ENCODE data around the gene ZBP1.

The ZBP1 gene

DNA sequence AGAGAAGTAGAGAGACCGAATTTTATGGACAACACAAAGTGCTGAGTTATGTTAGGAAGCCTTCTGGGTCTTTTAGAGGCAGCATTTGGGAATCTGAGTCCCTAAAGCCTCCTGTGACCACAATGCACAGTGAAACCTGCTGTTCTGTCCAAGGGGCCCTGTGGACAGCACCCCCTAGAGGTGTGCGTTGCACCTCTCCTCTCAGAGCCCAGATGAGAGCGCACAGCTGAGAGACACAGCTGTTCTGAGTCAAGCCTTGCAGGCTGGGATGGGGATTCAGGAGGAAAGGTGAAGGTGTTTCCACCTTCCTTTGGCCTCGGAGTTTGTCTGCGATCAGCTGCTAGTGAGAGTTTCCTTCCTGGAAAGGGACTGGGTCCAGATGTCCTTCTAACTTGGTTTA, 46.3 kb downstream of the ZBP1 start:
- H3K27ac ChIP-seq (ENCODE audit: low read depth, low read length), result no peak overlapping the region
- no peaks in the 10 kb centered on the region for H3K36me3 ChIP-seq (ENCODE audit: control insufficient read depth in 5 of 5, insufficient read depth in 5 of 5, low read length in 5 of 5)
- H3K27me3 ChIP-seq (ENCODE audit: control insufficient read depth in 5 of 5, insufficient read depth in 4 of 5, low read length in 5 of 5), result peaks cover 0 to 5% (median 0%) of the 10 kb centered on the region in 5 donors
- no peak overlapping the region for H3K9ac ChIP-seq (ENCODE audit: low read length in 5 of 5)
- peaks cover 0 to 33% (median 21%) of the 10 kb centered on the region in 5 donors for H3K4me1 ChIP-seq (ENCODE audit: control insufficient read depth in 5 of 5, insufficient read depth in 5 of 5, low read length in 5 of 5)
- H3K9me3 ChIP-seq (ENCODE audit: control insufficient read depth in 5 of 5, low read length in 5 of 5), result peaks cover 0 to 3% (median 0%) of the 10 kb centered on the region in 5 donors
- H3K4me3 ChIP-seq (ENCODE audit: low read depth in 1 of 5, low read length in 5 of 5), result no peak overlapping the region

GRCh38 chr20:57573242-57573641, 47.0 kb downstream of the ZBP1 start:
- Histone ChIP-seq H3K27me3 (ENCODE audit: control insufficient read depth in 5 of 5, insufficient read depth in 4 of 5, low read length in 5 of 5) (peaks cover 0 to 10% (median 0%) of the 10 kb centered on the region in 5 donors), H3K9me3 (ENCODE audit: control insufficient read depth in 5 of 5, low read length in 5 of 5) (peaks cover 0 to 3% (median 0%) of the 10 kb centered on the region in 5 donors), H3K4me1 (ENCODE audit: control insufficient read depth in 5 of 5, insufficient read depth in 5 of 5, low read length in 5 of 5) (peaks cover 0 to 29% (median 20%) of the 10 kb centered on the region in 5 donors), H3K27ac (ENCODE audit: low read depth, low read length) (no peak overlapping the region), H3K4me3 (ENCODE audit: low read depth in 1 of 5, low read length in 5 of 5) (no peak overlapping the region), H3K36me3 (ENCODE audit: control insufficient read depth in 5 of 5, insufficient read depth in 5 of 5, low read length in 5 of 5) (no peaks in the 10 kb centered on the region), H3K9ac (ENCODE audit: low read length in 5 of 5) (no peak overlapping the region)

DNA sequence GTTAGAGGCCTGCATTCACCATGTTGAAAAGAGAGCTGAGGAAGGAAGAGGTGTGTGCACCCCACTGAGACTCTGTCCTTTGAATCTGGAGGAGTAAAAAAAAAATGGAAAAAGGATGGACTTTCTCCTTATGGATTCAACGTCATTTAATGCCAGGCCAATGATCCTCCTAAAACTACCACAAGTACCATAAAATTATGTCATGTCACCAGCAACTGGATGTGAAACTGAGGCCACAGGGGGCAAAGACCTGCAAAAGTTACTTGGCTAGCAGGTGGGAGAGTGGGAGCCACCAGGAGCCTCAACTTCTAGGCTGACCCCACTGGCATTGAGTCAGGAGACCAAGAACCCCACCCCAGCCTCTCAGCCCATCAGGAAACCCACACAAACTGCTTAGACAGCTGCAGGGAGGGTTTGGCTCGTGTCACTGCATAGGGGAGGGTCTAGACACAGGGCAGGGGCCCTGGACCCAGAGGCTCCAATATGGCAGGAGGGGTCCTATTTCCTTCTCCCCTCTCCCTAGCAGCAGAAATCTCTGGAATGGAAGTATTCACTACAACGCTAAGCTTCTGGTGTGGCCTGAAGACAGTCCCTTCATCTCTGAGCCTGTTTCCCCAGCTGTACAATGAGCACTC, 48.3 kb downstream of the ZBP1 start:
- H3K27ac ChIP-seq (ENCODE audit: low read depth, low read length), result no peak overlapping the region
- no peaks in the 10 kb centered on the region for H3K36me3 ChIP-seq (ENCODE audit: control insufficient read depth in 5 of 5, insufficient read depth in 5 of 5, low read length in 5 of 5)
- no peak overlapping the region for H3K9ac ChIP-seq (ENCODE audit: low read length in 5 of 5)
- H3K9me3 ChIP-seq (ENCODE audit: control insufficient read depth in 5 of 5, low read length in 5 of 5), result peaks cover 0 to 3% (median 0%) of the 10 kb centered on the region in 5 donors
- peaks cover 0 to 14% (median 3%) of the 10 kb centered on the region in 5 donors for H3K27me3 ChIP-seq (ENCODE audit: control insufficient read depth in 5 of 5, insufficient read depth in 4 of 5, low read length in 5 of 5)
- H3K4me3 ChIP-seq (ENCODE audit: low read depth in 1 of 5, low read length in 5 of 5), result no peak overlapping the region
- peaks cover 0 to 19% (median 10%) of the 10 kb centered on the region in 5 donors for H3K4me1 ChIP-seq (ENCODE audit: control insufficient read depth in 5 of 5, insufficient read depth in 5 of 5, low read length in 5 of 5)

DNA sequence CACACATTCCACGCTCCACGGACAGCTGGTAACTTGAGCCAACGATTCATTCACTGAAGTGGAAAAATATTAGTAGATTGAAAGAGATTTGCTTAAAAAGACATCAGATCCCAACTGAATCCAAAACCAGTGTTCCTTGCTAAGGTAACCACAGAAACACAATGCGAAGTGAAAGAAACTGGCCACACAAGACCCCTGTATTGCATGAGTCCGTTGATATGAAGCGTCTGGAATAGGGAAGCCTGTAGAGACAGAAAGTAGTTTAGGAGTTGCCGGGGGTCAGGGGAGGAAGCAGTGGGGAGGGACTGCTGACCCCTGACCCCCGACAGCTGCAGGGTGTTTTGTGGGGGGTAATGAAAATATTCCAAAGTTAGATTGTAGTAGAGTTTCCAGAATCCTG, 49.3 kb downstream of the ZBP1 start:
- H3K27me3 ChIP-seq (ENCODE audit: control insufficient read depth in 5 of 5, insufficient read depth in 4 of 5, low read length in 5 of 5), result peaks cover 0 to 14% (median 3%) of the 10 kb centered on the region in 5 donors
- no peak overlapping the region for H3K4me3 ChIP-seq (ENCODE audit: low read depth in 1 of 5, low read length in 5 of 5)
- H3K36me3 ChIP-seq (ENCODE audit: control insufficient read depth in 5 of 5, insufficient read depth in 5 of 5, low read length in 5 of 5), result peaks cover 0 to under 1% (median 0%) of the 10 kb centered on the region in 5 donors
- peaks cover 0 to 1% (median 0%) of the 10 kb centered on the region in 5 donors for H3K9me3 ChIP-seq (ENCODE audit: control insufficient read depth in 5 of 5, low read length in 5 of 5)
- H3K9ac ChIP-seq (ENCODE audit: low read length in 5 of 5), result no peak overlapping the region
- H3K4me1 ChIP-seq (ENCODE audit: control insufficient read depth in 5 of 5, insufficient read depth in 5 of 5, low read length in 5 of 5), result peaks cover 0 to 19% (median 15%) of the 10 kb centered on the region in 5 donors
- H3K27ac ChIP-seq (ENCODE audit: low read depth, low read length), result peak overlapping the region; percentile 11

- peaks cover 2 to 24% (median 20%) of the 10 kb centered on the region in 5 donors for H3K4me1 ChIP-seq (ENCODE audit: control insufficient read depth in 5 of 5, insufficient read depth in 5 of 5, low read length in 5 of 5)
- peak overlapping the region; percentile 11 for H3K27ac ChIP-seq (ENCODE audit: low read depth, low read length)
- H3K9me3 ChIP-seq (ENCODE audit: control insufficient read depth in 5 of 5, low read length in 5 of 5), result no peaks in the 10 kb centered on the region
- H3K27me3 ChIP-seq (ENCODE audit: control insufficient read depth in 5 of 5, insufficient read depth in 4 of 5, low read length in 5 of 5), result peaks cover 0 to 14% (median 3%) of the 10 kb centered on the region in 5 donors
- peaks cover 0 to 6% (median 4%) of the 10 kb centered on the region in 5 donors for H3K36me3 ChIP-seq (ENCODE audit: control insufficient read depth in 5 of 5, insufficient read depth in 5 of 5, low read length in 5 of 5)
- H3K4me3 ChIP-seq (ENCODE audit: low read depth in 1 of 5, low read length in 5 of 5), result no peak overlapping the region
- no peak overlapping the region for H3K9ac ChIP-seq (ENCODE audit: low read length in 5 of 5)
Observed at GRCh38 chr20:57570145-57570850, 49.9 kb downstream of the ZBP1 start.

- no peak overlapping the region for H3K27ac ChIP-seq (ENCODE audit: low read depth, low read length)
Observed at GRCh38 chr20:57568960-57569359, 51.3 kb downstream of the ZBP1 start.

DNA sequence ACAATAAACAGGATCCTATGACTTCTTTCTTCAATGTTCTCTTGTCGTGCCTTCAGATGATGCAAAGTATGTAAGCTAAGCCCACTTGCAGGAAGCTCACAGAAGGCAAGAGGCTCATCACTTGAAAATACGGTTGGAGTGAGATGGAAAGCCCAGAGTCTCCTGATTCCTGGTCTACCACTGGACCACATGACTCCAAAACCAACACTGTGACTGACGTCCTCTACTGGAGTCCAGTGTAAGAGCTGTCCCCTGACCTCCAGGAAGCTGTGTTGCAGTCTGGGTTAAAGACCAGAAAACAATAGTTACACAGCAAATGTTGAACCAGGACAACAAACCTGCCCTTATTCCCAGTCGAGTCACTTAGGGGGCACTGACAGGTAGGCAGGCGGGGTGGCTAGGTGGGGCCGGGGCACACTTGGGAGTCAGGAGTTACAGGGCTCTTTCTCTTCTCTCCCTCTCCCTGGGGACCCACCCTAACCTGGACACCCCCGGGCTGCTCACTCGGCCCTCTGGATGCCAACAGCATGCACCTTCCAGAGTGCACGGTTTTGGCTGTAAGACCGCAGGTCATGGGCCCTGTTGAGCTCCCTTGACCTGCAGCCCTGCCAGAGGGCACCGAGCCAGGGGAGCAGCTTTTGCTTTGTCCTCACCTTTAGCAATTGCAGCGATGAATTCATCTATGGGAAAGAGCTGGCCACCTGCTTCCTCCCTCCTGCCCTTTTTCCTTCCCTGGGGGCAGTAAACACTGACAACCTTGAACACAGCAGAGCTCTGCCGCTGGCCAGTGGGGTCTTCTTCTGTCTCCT, 51.9 kb downstream of the ZBP1 start:
- H3K9ac ChIP-seq (ENCODE audit: low read length in 5 of 5), result no peak overlapping the region
- no peak overlapping the region for H3K4me3 ChIP-seq (ENCODE audit: low read depth in 1 of 5, low read length in 5 of 5)
- peak overlapping the region; percentile 30 for H3K27ac ChIP-seq (ENCODE audit: low read depth, low read length)
- peaks cover 0 to 9% (median 3%) of the 10 kb centered on the region in 5 donors for H3K27me3 ChIP-seq (ENCODE audit: control insufficient read depth in 5 of 5, insufficient read depth in 4 of 5, low read length in 5 of 5)
- H3K36me3 ChIP-seq (ENCODE audit: control insufficient read depth in 5 of 5, insufficient read depth in 5 of 5, low read length in 5 of 5), result peaks cover 3 to 22% (median 17%) of the 10 kb centered on the region in 5 donors
- no peaks in the 10 kb centered on the region for H3K9me3 ChIP-seq (ENCODE audit: control insufficient read depth in 5 of 5, low read length in 5 of 5)
- peaks cover 3 to 40% (median 34%) of the 10 kb centered on the region in 5 donors for H3K4me1 ChIP-seq (ENCODE audit: control insufficient read depth in 5 of 5, insufficient read depth in 5 of 5, low read length in 5 of 5)

More at GRCh38 chr20:57568960-57569359, 51.3 kb downstream of the ZBP1 start:
- H3K9me3 ChIP-seq (ENCODE audit: control insufficient read depth in 5 of 5, low read length in 5 of 5), result no peaks in the 10 kb centered on the region
- H3K9ac ChIP-seq (ENCODE audit: low read length in 5 of 5), result no peak overlapping the region
- H3K4me1 ChIP-seq (ENCODE audit: control insufficient read depth in 5 of 5, insufficient read depth in 5 of 5, low read length in 5 of 5), result peaks cover 2 to 37% (median 29%) of the 10 kb centered on the region in 5 donors
- H3K36me3 ChIP-seq (ENCODE audit: control insufficient read depth in 5 of 5, insufficient read depth in 5 of 5, low read length in 5 of 5), result peaks cover 3 to 18% (median 16%) of the 10 kb centered on the region in 5 donors
- no peak overlapping the region for H3K4me3 ChIP-seq (ENCODE audit: low read depth in 1 of 5, low read length in 5 of 5)
- peaks cover 0 to 12% (median 3%) of the 10 kb centered on the region in 5 donors for H3K27me3 ChIP-seq (ENCODE audit: control insufficient read depth in 5 of 5, insufficient read depth in 4 of 5, low read length in 5 of 5)

GRCh38 chr20:57567471-57568079, 52.7 kb downstream of the ZBP1 start:
- no peak overlapping the region for H3K9ac ChIP-seq (ENCODE audit: low read length in 5 of 5)
- no peaks in the 10 kb centered on the region for H3K9me3 ChIP-seq (ENCODE audit: control insufficient read depth in 5 of 5, low read length in 5 of 5)
- no peak overlapping the region for H3K4me3 ChIP-seq (ENCODE audit: low read depth in 1 of 5, low read length in 5 of 5)
- H3K27ac ChIP-seq (ENCODE audit: low read depth, low read length), result peak overlapping the region; percentile 26
- H3K27me3 ChIP-seq (ENCODE audit: control insufficient read depth in 5 of 5, insufficient read depth in 4 of 5, low read length in 5 of 5), result peaks cover 0 to 9% (median 3%) of the 10 kb centered on the region in 5 donors
- H3K4me1 ChIP-seq (ENCODE audit: control insufficient read depth in 5 of 5, insufficient read depth in 5 of 5, low read length in 5 of 5), result peaks cover 3 to 46% (median 41%) of the 10 kb centered on the region in 5 donors
- H3K36me3 ChIP-seq (ENCODE audit: control insufficient read depth in 5 of 5, insufficient read depth in 5 of 5, low read length in 5 of 5), result peaks cover 3 to 28% (median 22%) of the 10 kb centered on the region in 5 donors

DNA sequence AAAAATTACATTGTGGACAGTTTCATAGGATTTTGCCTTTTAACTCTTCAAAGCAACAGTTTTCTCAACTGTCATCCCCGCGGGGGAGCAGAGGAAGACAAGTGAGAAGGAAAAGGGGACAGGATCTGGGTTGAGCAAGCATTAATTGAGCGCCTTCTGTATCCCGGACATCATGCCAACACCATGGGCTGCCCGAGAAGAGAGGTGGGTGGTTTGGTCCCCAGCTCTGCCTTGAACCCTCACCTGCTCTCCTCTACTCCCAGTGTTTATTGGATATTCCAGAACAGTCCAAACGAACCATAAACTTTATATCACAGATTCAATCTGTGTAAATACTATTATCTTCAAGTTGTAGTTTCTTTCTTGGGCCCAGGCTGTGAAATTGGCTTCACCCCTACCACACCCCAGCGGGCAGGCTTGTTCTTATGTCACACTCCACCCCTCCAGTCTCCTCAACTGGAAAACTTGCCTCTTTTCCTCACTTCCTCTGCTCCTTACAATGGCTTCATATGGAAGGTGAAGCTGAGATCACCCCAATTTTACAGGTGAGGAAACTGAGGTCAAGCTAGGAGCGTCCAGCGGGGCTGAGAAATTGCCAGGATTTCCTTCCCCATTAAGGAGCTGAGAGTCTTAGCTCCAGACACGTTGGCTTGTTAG, 53.3 kb downstream of the ZBP1 start:
- Histone ChIP-seq H3K9me3 (ENCODE audit: control insufficient read depth in 5 of 5, low read length in 5 of 5) (no peaks in the 10 kb centered on the region), H3K4me1 (ENCODE audit: control insufficient read depth in 5 of 5, insufficient read depth in 5 of 5, low read length in 5 of 5) (peaks cover 5 to 53% (median 47%) of the 10 kb centered on the region in 5 donors), H3K27ac (ENCODE audit: low read depth, low read length) (peak overlapping the region; percentile 26), H3K27me3 (ENCODE audit: control insufficient read depth in 5 of 5, insufficient read depth in 4 of 5, low read length in 5 of 5) (peaks cover 0 to 9% (median 3%) of the 10 kb centered on the region in 5 donors), H3K36me3 (ENCODE audit: control insufficient read depth in 5 of 5, insufficient read depth in 5 of 5, low read length in 5 of 5) (peaks cover 3 to 31% (median 23%) of the 10 kb centered on the region in 5 donors), H3K9ac (ENCODE audit: low read length in 5 of 5) (no peak overlapping the region), H3K4me3 (ENCODE audit: low read depth in 1 of 5, low read length in 5 of 5) (no peak overlapping the region)

Data from subcutaneous abdominal adipose tissue (tissue), 5 donors.